GM19240 (cell line): ENCODE data around the gene SLC9A8.
"Not testable (repeated sequence)": the region's sequence is repeated elsewhere in the genome, so short reads cannot be mapped to it uniquely, and the experiment has no call there.

Experiments used
- DNase-seq: peaks from one replicate; pipeline ENCODE4 v3.0.0; 2011; ENCODE audit warnings: low spot score; ENCODE audit not compliant: insufficient read length

Gene SLC9A8

GRCh38 chr20:49786668-49787370, 25.8 kb upstream of the SLC9A8 start:
- no peak for DNase-seq

GRCh38 chr20:49787371-49788357, 25.0 kb upstream of the SLC9A8 start:
- no peak for DNase-seq

GRCh38 chr20:49790077-49790798, 22.4 kb upstream of the SLC9A8 start:
- no peak for DNase-seq

- no peak for DNase-seq
Observed at GRCh38 chr20:49791165-49791564, 21.5 kb upstream of the SLC9A8 start.

- no peak for DNase-seq
Observed at GRCh38 chr20:49792006-49792405, 20.6 kb upstream of the SLC9A8 start.

- DNase-seq, result no peak
Observed at GRCh38 chr20:49792611-49793010, 20.0 kb upstream of the SLC9A8 start.

GRCh38 chr20:49794336-49795134, 18.1 kb upstream of the SLC9A8 start:
- DNase-seq, result no peak

GRCh38 chr20:49795135-49795424, 17.5 kb upstream of the SLC9A8 start:
- DNase-seq, result no peak

- no peak for DNase-seq
Observed at GRCh38 chr20:49796600-49797343, 15.9 kb upstream of the SLC9A8 start.

- no peak for DNase-seq
Observed at GRCh38 chr20:49797344-49797615, 15.3 kb upstream of the SLC9A8 start.

GRCh38 chr20:49798718-49799117, 13.9 kb upstream of the SLC9A8 start:
- no peak for DNase-seq

GRCh38 chr20:49799698-49800097, 12.9 kb upstream of the SLC9A8 start:
- DNase-seq, result no peak

GRCh38 chr20:49803418-49803817, 9.2 kb upstream of the SLC9A8 start:
- no peak for DNase-seq

- DNase-seq, result no peak
Observed at GRCh38 chr20:49804364-49804763, 8.3 kb upstream of the SLC9A8 start.

GRCh38 chr20:49805224-49805876, 7.3 kb upstream of the SLC9A8 start:
- DNase-seq, result not testable (repeated sequence)

GRCh38 chr20:49808753-49809152, 3.9 kb upstream of the SLC9A8 start:
- no peak for DNase-seq

- no peak for DNase-seq
Observed at GRCh38 chr20:49809803-49810359, 2.7 kb upstream of the SLC9A8 start.

GRCh38 chr20:49810491-49811190, 2.0 kb upstream of the SLC9A8 start:
- no peak for DNase-seq

GRCh38 chr20:49811825-49812506, 662 bp upstream of the SLC9A8 start:
- DNase-seq, result no peak
